SK-N-MC (cell line): Measurements from ENCODE around the gene RALGAPA1.

Source experiments
- EZH2 ChIP-seq: fragments of 200-600 bp; sonication (generic); IDR thresholded peaks from one replicate; pipeline ENCODE4 v1.6.1; 2017; ENCODE audit warnings: antibody characterized with exemption
- POLR2AphosphoS5 ChIP-seq: IDR thresholded peaks from 2 replicates; pipeline ENCODE4 v1.6.1; 2012; ENCODE audit warnings: mild to moderate bottlenecking, low read depth, low read length, borderline replicate concordance

GRCh38 chr14:35761922-35762321, 47.2 kb downstream of the RALGAPA1 start:
- TF ChIP-seq EZH2 (no peak), POLR2AphosphoS5 (no peak)
